Smooth muscle cell (in vitro differentiated cells): ENCODE data around the gene CDK2AP2. TPM values are rescaled to one million over a fixed set of nuclear protein-coding genes. Genes with fewer than 3 reads are reported as not detected.
"Not testable (repeated sequence)": the region's sequence is repeated elsewhere in the genome, so short reads cannot be mapped to it uniquely, and the experiment has no call there.

ENCODE experiments used
- DNase-seq: peaks from one replicate; lab custom pipeline; 2025; ENCODE audit not compliant: unreplicated experiment; lab: John Stamatoyannopoulos, UW
- H2AFZ ChIP-seq: fragments of 200-600 bp; sonication (generic); 2 replicates; pipeline ENCODE4 v1.6.0; 2016; ENCODE audit warnings: antibody characterized with exemption, low read depth, mild to moderate bottlenecking
- H3F3A ChIP-seq: fragments of 200-600 bp; sonication (generic); 2 replicates; pipeline ENCODE4 v1.6.0; 2017; ENCODE audit warnings: antibody characterized with exemption, low read depth
- H3K27ac ChIP-seq: fragments of 200-600 bp; sonication (generic); 2 replicates; pipeline ENCODE4 v1.5.1; 2016; ENCODE audit warnings: low read depth, mild to moderate bottlenecking
- H3K27me3 ChIP-seq: fragments of 200-600 bp; sonication (generic); 2 replicates; pipeline ENCODE4 v1.6.1; 2016; ENCODE audit warnings: low read depth, mild to moderate bottlenecking
- H3K36me3 ChIP-seq: fragments of 200-600 bp; sonication (generic); 2 replicates; pipeline ENCODE4 v1.5.1; 2016; ENCODE audit warnings: low read depth
- H3K4me1 ChIP-seq: fragments of 200-600 bp; sonication (generic); 2 replicates; pipeline ENCODE4 v1.5.1; 2016; ENCODE audit warnings: low read depth
- H3K4me2 ChIP-seq: fragments of 200-600 bp; sonication (generic); 2 replicates; pipeline ENCODE4 v1.6.0; 2016; ENCODE audit warnings: mild to moderate bottlenecking
- H3K4me3 ChIP-seq: fragments of 200-600 bp; sonication (generic); 2 replicates; pipeline ENCODE4 v1.5.1; 2016; ENCODE audit warnings: mild to moderate bottlenecking
- H3K79me2 ChIP-seq: fragments of 200-600 bp; sonication (generic); 2 replicates; pipeline ENCODE4 v1.6.0; 2016; ENCODE audit warnings: low read depth, mild to moderate bottlenecking
- H3K9ac ChIP-seq: fragments of 200-600 bp; sonication (generic); 2 replicates; pipeline ENCODE4 v1.6.0; 2016; ENCODE audit warnings: low read depth
- H3K9me3 ChIP-seq: fragments of 200-600 bp; sonication (generic); replicated peaks from 2 replicates; pipeline ENCODE4 v1.5.1; 2016; ENCODE audit warnings: low read depth
- H4K20me1 ChIP-seq: fragments of 200-600 bp; sonication (generic); 2 replicates; pipeline ENCODE4 v1.6.0; 2016; ENCODE audit warnings: low read depth
- WGBS: methylation state at CpG from one replicate; pipeline ENCODE4 v1.1.7; 2016; ENCODE audit warnings: low lambda C conversion rate; 5-methylcytosine and 5-hydroxymethylcytosine counted together
- polyA plus RNA-seq: library from polyadenylated mRNA; unstranded; fragments of >200 nt; fragmentation: Nextera tagmentation; extraction: Ambion mirVana; gene quantifications from 2 replicates; pipeline ENCODE4 v1.2.1, GENCODE V29; 2016
- total RNA-seq: library from RNA; depleted of rRNA; stranded (reverse); fragments of >200 nt; gene quantifications from 2 replicates; pipeline ENCODE4 v1.2.3, GENCODE V29; 2014
- TF ChIP-seq, protein P1 (sequence below): fragments of 200-600 bp; sonication (generic); IDR thresholded peaks from 2 replicates; pipeline ENCODE4 v1.5.1; 2017; ENCODE audit warnings: borderline replicate concordance, mild to moderate bottlenecking, antibody characterized with exemption; ENCODE audit not compliant: insufficient read depth, poor library complexity, severe bottlenecking

Gene CDK2AP2
- total and polyA plus RNA-seq, 2 experiments from 2014 or later, result 34.0 to 101 TPM

DNA sequence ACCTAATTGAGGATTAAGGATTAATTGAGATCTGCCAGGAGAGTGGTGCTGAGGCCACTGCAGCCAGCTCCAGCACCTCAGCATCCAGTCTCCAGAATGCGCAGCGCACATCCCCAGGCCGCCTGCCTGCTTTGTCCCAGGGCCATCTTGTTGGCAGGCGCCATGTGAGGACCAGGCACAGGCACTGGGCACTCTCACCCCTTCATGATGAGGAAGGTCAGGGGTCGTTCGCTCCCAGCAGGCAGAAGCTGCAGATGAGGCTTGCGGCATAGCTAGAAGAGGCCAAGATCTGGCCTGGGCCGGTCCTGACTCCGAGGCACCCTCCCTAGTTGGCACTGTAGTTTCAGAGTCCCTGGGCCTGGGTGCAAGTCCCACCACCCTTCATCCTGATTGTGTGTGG lies 8.8 kb upstream of the CDK2AP2 start:
- Histone ChIP-seq H2AFZ (no peak overlapping the region), H3K4me1 (no peaks in the 10 kb centered on the region), H3K36me3 (no peaks in the 10 kb centered on the region), H3K27me3 (no peaks in the 10 kb centered on the region), H3K9me3 (no peaks in the 10 kb centered on the region), H3F3A (no peaks in the 10 kb centered on the region), H3K4me3 (no peak overlapping the region), H3K4me2 (no peak overlapping the region), H3K79me2 (no peaks in the 10 kb centered on the region), H3K27ac (no peak overlapping the region), H3K9ac (no peak overlapping the region), H4K20me1 (no peaks in the 10 kb centered on the region)
- 92% methylated on average over 9 of the region's 9 CpGs for WGBS
- TF ChIP-seq, protein P1, sequence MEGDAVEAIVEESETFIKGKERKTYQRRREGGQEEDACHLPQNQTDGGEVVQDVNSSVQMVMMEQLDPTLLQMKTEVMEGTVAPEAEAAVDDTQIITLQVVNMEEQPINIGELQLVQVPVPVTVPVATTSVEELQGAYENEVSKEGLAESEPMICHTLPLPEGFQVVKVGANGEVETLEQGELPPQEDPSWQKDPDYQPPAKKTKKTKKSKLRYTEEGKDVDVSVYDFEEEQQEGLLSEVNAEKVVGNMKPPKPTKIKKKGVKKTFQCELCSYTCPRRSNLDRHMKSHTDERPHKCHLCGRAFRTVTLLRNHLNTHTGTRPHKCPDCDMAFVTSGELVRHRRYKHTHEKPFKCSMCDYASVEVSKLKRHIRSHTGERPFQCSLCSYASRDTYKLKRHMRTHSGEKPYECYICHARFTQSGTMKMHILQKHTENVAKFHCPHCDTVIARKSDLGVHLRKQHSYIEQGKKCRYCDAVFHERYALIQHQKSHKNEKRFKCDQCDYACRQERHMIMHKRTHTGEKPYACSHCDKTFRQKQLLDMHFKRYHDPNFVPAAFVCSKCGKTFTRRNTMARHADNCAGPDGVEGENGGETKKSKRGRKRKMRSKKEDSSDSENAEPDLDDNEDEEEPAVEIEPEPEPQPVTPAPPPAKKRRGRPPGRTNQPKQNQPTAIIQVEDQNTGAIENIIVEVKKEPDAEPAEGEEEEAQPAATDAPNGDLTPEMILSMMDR, result no peak
- no peak for DNase-seq

DNA sequence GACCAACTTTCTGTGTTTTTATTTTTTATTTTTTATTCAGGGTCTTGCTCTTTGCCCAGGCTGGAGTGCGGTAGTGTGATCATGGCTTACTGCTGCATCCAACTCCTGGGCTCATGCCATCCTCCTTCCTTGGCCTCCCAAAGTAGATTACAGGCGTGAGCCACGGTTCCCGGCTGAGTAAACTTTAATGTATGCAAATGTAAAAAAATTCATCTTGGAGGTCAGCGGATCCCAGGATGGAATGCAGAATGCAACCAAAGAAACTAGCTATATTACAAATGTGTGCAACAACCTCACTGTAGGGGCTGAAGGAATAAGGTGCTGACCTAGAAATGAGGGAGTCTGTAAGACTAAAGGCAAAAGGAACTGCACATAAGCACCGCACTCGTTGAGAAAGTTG lies 6.2 kb upstream of the CDK2AP2 start:
- Histone ChIP-seq H4K20me1 (no peaks in the 10 kb centered on the region), H3K9ac (no peak overlapping the region), H3K4me3 (no peak overlapping the region), H3K79me2 (no peaks in the 10 kb centered on the region), H3K9me3 (no peaks in the 10 kb centered on the region), H3K4me1 (no peaks in the 10 kb centered on the region), H3K36me3 (no peaks in the 10 kb centered on the region), H2AFZ (no peak overlapping the region), H3K4me2 (no peak overlapping the region), H3K27ac (no peak overlapping the region), H3K27me3 (no peaks in the 10 kb centered on the region), H3F3A (no peaks in the 10 kb centered on the region)
- WGBS, result 91% methylated on average over 7 of the region's 7 CpGs
- TF ChIP-seq, protein P1, result no peak
- no peak for DNase-seq

DNA sequence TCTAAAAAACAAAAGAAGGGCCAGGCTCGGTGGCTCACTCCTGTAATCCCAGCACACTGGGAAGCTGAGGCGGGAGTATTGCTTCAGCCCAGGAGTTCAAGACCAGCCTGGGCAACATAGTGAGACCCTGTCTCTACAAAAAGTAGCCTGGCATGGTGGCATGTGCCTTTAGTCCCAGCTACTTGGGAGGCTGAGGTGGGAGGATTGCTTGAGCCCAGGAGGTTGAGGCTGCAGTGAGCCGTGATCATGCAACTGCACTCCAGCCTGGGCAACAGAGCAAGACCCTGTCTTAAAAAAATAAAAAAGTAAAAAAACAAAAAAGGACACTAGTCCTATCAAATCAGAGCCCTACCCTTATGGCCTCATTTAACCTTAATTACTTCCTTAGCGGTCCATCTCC lies 3.6 kb upstream of the CDK2AP2 start:
- not testable (repeated sequence) for H3K9ac ChIP-seq, H3K79me2 ChIP-seq, H3K4me3 ChIP-seq, H3F3A ChIP-seq, H3K36me3 ChIP-seq, H3K9me3 ChIP-seq, DNase-seq, H3K4me2 ChIP-seq, H2AFZ ChIP-seq, H3K4me1 ChIP-seq, H4K20me1 ChIP-seq, H3K27ac ChIP-seq, H3K27me3 ChIP-seq
- 95% methylated on average over 4 of the region's 4 CpGs for WGBS

DNA sequence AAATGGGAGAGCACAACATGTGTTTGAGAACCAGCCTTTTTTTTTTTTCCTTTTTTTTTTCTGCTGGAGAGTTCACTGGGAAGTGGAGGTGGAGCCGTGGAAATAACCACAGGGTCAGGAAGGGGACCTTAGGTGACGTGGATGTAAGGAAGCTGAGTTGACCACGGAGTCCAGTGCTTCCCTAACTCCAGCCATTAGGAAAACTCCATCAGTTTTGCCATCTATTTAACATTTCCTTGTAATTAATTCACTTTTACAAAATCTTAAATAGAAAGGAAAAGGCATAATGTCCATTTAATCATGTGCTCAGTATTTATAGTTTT lies 2.0 kb upstream of the CDK2AP2 start:
- Histone ChIP-seq H3K4me1 (peaks cover 11% of the 10 kb centered on the region), H3K27me3 (no peaks in the 10 kb centered on the region), H3F3A (peaks cover 4% of the 10 kb centered on the region), H3K36me3 (no peaks in the 10 kb centered on the region), H3K4me2 (no peak overlapping the region), H3K9ac (no peak overlapping the region), H3K9me3 (no peaks in the 10 kb centered on the region), H3K27ac (no peak overlapping the region), H3K79me2 (no peaks in the 10 kb centered on the region), H2AFZ (no peak overlapping the region), H4K20me1 (no peaks in the 10 kb centered on the region), H3K4me3 (no peak overlapping the region)
- TF ChIP-seq, protein P1, result no peak
- 88% methylated on average over 3 of the region's 3 CpGs for WGBS
- no peak for DNase-seq
